ENCODE results near the gene DPH6. TPM values are rescaled to one million over a fixed set of nuclear protein-coding genes. Genes with fewer than 3 reads are reported as not detected.
"Not testable (repeated sequence)": the region's sequence is repeated elsewhere in the genome, so short reads cannot be mapped to it uniquely, and the experiment has no call there.

The DPH6 gene
- total RNA-seq, 4 donors from 2014 or later, result 7.7 to 12.9 (median 8.5) TPM

DNA sequence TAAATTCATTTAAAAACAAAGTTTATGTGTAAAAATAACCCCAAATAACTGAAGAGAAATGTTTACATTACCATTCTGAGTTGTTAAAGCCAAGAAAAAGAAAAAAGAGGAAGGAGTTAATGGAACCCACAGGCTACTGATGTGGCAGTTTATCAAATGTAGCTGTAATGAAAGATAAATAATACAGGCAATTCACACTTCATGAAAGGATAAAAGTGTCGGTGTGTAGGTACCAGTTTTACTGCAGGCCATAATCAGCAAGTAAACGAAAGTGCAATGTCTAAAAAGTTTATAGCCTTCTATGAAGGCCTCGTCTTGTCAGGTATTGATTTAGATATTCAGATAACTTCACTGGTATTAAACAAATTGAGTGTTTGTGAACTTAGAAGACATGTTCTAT is 164.6 kb downstream of the DPH6 start:
- no peak overlapping the region for H3K27ac ChIP-seq (replicated peaks in 1 of 4)
- intact Hi-C loops (cut with DNase I), result no loop called here
- no peaks in the 10 kb centered on the region for H3K9me3 ChIP-seq
- H3K36me3 ChIP-seq, result peaks cover 0 to 4% (median 0%) of the 10 kb centered on the region in 4 donors
- TF ChIP-seq EP300 (IDR thresholded peaks at IDR 0.05) (no peak), POLR2A (IDR thresholded peaks at IDR 0.05; ENCODE audit: low read depth) (no peak)
- TF ChIP-seq, protein P1, sequence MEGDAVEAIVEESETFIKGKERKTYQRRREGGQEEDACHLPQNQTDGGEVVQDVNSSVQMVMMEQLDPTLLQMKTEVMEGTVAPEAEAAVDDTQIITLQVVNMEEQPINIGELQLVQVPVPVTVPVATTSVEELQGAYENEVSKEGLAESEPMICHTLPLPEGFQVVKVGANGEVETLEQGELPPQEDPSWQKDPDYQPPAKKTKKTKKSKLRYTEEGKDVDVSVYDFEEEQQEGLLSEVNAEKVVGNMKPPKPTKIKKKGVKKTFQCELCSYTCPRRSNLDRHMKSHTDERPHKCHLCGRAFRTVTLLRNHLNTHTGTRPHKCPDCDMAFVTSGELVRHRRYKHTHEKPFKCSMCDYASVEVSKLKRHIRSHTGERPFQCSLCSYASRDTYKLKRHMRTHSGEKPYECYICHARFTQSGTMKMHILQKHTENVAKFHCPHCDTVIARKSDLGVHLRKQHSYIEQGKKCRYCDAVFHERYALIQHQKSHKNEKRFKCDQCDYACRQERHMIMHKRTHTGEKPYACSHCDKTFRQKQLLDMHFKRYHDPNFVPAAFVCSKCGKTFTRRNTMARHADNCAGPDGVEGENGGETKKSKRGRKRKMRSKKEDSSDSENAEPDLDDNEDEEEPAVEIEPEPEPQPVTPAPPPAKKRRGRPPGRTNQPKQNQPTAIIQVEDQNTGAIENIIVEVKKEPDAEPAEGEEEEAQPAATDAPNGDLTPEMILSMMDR (IDR thresholded peaks at IDR 0.05), result no peak
- H3K4me3 ChIP-seq, result no peak overlapping the region
- no peaks in the 10 kb centered on the region for H3K27me3 ChIP-seq
- WGBS, result 48% methylated on average over 3 of the region's 3 CpGs
- DNase-seq (ENCODE audit: extremely low spot score), result no peak
- no peaks in the 10 kb centered on the region for H3K4me1 ChIP-seq

DNA sequence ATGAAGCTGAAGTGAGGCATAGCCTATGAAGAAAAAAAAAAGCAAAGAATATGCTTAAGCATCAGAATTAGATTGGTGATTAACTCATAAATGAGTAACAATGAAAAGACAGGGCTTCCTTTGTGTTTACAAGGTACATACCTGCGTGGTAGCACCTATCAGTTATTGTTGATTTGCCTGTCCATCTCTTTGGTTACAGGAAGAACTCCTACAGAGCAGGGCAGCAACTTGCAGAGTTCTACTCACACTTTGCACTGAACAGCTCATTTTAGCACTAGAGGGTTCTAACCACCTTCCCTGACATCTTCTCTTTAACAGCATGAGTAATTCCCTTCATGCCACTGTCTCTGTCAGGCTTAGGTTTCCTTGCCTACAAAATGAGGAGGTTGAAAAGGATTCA is 166.0 kb downstream of the DPH6 start:
- Histone ChIP-seq H3K9me3 (no peaks in the 10 kb centered on the region), H3K27ac (replicated peaks in 1 of 4) (no peak overlapping the region), H3K4me3 (no peak overlapping the region), H3K27me3 (no peaks in the 10 kb centered on the region), H3K36me3 (peaks cover 0 to 4% (median 0%) of the 10 kb centered on the region in 4 donors), H3K4me1 (no peaks in the 10 kb centered on the region)
- intact Hi-C loops (cut with DNase I), result no loop called here
- 92% methylated on average over 1 of the region's 1 CpG for WGBS
- no peak for DNase-seq (ENCODE audit: extremely low spot score)
- TF ChIP-seq EP300 (IDR thresholded peaks at IDR 0.05) (no peak), POLR2AphosphoS5 (IDR thresholded peaks at IDR 0.05) (no peak), POLR2A (IDR thresholded peaks at IDR 0.05; ENCODE audit: low read depth) (no peak)
- TF ChIP-seq, protein P1 (IDR thresholded peaks at IDR 0.05), result no peak

DNA sequence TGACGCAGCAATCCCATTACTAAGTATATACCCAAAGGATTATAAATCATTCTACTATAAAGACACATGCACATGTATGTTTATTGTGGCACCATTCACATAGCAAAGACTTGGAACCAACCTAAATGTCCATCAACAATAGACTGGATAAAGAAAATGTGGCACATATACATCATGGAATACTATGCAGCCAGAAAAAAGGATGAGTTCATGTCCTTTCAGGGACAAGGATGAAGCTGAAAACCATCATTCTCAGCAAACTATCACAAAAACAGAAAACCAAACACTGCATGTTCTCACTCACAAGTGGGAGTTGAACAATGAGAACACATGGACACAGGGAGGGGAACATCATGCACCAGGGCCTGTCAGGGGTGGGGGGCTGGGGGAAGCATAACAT is 167.5 kb downstream of the DPH6 start:
- DNase-seq (ENCODE audit: extremely low spot score); H3K9me3 ChIP-seq; H3K36me3 ChIP-seq; intact Hi-C loops (cut with DNase I); H3K27me3 ChIP-seq; H3K4me1 ChIP-seq; H3K27ac ChIP-seq (replicated peaks in 1 of 4); H3K4me3 ChIP-seq: not testable (repeated sequence)
- 100% methylated on average over 1 of the region's 1 CpG for WGBS

DNA sequence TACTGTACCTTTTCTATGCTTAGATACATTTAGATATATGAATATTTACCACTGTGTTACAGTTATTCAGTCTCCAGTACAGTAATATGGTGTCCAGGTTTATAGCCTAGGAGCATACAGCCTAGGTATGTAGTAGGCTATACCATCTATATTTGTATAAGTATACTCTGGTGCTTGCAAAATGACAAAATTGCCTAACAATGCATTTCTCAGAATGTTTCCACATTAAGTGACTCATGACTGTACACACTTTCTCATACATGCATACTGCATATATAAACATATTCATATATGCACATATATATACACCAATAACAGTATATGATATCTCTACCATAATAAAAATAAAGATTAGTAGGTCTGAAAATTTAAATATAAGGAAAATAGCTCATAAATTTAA is 169.3 kb downstream of the DPH6 start:
- intact Hi-C loops (cut with DNase I), result no loop called here
- no peaks in the 10 kb centered on the region for H3K9me3 ChIP-seq
- no peak overlapping the region for H3K27ac ChIP-seq (replicated peaks in 1 of 4)
- H3K27me3 ChIP-seq, result no peaks in the 10 kb centered on the region
- H3K36me3 ChIP-seq, result peaks cover 0 to 18% (median 7%) of the 10 kb centered on the region in 4 donors
- DNase-seq (ENCODE audit: extremely low spot score), result no peak
- no peaks in the 10 kb centered on the region for H3K4me1 ChIP-seq
- no peak for TF ChIP-seq POLR2AphosphoS5 (IDR thresholded peaks at IDR 0.05)
- TF ChIP-seq, protein P1 (IDR thresholded peaks at IDR 0.05), result no peak
- no peak for TF ChIP-seq POLR2A (IDR thresholded peaks at IDR 0.05; ENCODE audit: low read depth)
- TF ChIP-seq EP300 (IDR thresholded peaks at IDR 0.05), result no peak
- H3K4me3 ChIP-seq, result no peak overlapping the region

DNA sequence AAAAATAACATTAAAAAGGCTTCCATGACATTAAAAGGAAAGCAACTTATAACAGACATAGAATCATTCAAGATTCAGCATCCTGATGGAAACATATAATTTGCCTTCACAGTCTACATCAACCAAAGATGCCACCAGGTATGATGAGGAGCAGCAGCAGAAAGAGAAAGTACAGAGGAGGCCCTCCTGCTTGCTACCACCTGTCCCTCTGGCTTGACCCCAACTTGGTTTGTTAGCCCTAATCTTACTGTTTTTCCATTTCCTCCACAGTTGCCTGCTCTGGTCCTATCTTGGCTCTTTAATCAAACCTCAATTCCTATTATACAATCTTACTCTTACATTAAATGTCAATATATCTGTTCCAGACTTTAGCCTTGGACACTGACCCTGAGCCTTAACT is 171.3 kb downstream of the DPH6 start:
- intact Hi-C loops (cut with DNase I), result no loop called here
- H3K27ac ChIP-seq (replicated peaks in 1 of 4), result no peak overlapping the region
- no peak for DNase-seq (ENCODE audit: extremely low spot score)
- peaks cover 0 to 23% (median 8%) of the 10 kb centered on the region in 4 donors for H3K36me3 ChIP-seq
- no peaks in the 10 kb centered on the region for H3K9me3 ChIP-seq
- H3K4me1 ChIP-seq, result no peaks in the 10 kb centered on the region
- no peak overlapping the region for H3K4me3 ChIP-seq
- no peaks in the 10 kb centered on the region for H3K27me3 ChIP-seq
- no peak for TF ChIP-seq POLR2A (IDR thresholded peaks at IDR 0.05; ENCODE audit: low read depth)
- TF ChIP-seq EP300 (IDR thresholded peaks at IDR 0.05), result no peak
- no peak for TF ChIP-seq POLR2AphosphoS5 (IDR thresholded peaks at IDR 0.05)
- TF ChIP-seq, protein P1 (IDR thresholded peaks at IDR 0.05), result no peak

Data from esophagus muscularis mucosa (tissue), 4 donors.